KBM-7 (cell line): ENCODE measurements around the gene C17orf107.
A peak's percentile ranks its signal among the peaks of the same experiment; 100 is the strongest.
"Not testable (repeated sequence)": the region's sequence is repeated elsewhere in the genome, so short reads cannot be mapped to it uniquely, and the experiment has no call there.

Experiments used
- DNase-seq: peaks from one replicate; pipeline ENCODE4 v3.0.0-alpha.2; 2015
- in situ Hi-C: fragments of 300-500 bp; cut with MboI; formaldehyde crosslinking; loops from 2 replicates; pipeline ENCODE4 v1.14.3; 2020; ENCODE audit warnings: low sequenced_read_pairs, low pct_unique_long_range_greater_than_20kb, mixed read lengths

C17orf107 gene

DNA sequence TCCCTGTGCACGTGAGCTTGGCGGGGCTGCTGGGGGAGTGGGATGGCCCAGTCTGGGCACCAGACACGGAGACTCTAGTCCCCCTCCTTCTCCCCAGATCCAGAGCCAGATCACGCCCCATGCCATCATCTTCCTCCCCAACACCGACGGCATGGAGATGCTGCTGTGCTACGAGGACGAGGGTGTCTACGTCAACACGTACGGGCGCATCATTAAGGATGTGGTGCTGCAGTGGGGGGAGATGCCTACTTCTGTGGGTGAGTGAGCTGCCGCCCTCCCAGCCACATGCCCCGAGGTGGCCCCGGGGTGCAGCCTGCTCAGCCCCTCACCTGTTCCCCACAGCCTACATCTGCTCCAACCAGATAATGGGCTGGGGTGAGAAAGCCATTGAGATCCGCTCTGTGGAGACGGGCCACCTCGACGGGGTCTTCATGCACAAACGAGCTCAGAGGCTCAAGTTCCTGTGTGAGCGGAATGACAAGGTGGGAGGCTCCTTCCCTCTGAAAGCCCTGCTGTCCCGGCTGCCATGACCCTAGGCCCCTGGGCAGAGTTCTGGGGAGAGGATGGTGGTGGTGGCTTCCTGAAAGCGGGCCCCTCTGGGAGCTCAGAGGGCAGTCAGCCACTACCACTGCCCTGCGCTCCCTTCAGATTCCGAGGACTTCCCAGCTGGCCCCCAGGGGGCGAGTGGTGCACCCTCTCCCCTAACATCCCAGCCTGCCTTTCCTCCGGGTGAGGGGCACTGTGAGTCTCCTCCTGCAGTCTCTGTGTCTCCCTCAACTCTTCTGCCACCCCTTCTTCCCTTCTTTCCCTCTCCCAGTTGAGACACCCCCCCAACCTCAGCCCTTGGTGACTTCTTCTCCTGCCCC is 2.8 kb upstream of the C17orf107 start:
- in situ Hi-C loops, result loop anchor here (25.0 kb wide), 1 partner anchor 309 kb away; the partner anchor contains the start of gene SMTNL2
- DNase-seq, result no peak

- in situ Hi-C loops, result loop anchor here (25.0 kb wide), 1 partner anchor 310 kb away; the partner anchor contains the start of gene SMTNL2
- DNase-seq, result no peak
Measured at GRCh38 chr17:4897198-4897687, 2.1 kb upstream of the C17orf107 start.

- no peak for DNase-seq
- in situ Hi-C loops, result loop anchor here (25.0 kb wide), 1 partner anchor 310 kb away; the partner anchor contains the start of gene SMTNL2
Measured at GRCh38 chr17:4897785-4898184, 1.6 kb upstream of the C17orf107 start.

DNA sequence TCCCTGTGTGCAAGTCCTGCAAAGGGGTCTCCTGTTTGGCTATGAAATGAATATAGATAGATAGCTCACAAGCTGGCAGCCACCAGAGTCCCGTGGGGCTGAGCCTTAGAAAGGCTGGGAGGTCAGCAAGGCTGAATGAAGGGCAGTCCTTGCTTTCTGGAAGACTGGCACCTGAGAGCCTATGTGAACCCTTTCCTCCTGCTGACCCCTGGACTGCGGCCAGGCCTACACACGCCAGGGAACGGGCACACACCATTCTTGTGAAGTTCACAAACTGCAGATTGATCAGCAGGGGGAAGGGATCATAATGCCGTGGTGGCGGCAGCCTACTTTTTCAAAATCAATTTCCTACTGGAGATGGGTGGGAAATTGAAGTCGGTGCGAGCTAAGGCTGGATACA is 985 bp upstream of the C17orf107 start:
- no peak for DNase-seq
- in situ Hi-C loops, result loop anchor here (25.0 kb wide), 1 partner anchor 311 kb away; the partner anchor contains the start of gene SMTNL2

DNA sequence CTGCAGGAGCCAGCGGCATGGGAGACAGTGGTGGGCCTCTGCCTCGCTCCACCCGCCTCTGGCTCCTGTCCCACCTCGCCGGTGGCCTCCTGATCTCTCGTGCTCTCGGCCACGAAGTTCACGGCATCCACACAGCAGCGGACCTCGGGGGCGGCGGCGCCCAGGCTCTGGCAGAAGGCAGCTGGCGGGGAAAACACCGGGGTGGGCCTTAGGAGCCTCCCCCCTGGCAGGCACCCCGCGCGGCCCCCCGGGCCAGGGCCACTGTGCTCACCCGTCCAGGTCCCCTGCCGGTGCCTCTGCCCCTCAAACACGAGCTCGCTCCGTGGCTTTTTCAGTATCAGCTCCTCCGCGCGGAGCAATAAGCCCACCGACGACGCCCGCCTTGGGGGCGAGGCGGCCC is 409 bp upstream of the C17orf107 start:
- in situ Hi-C loops, result loop anchor here (25.0 kb wide), 1 partner anchor 312 kb away; the partner anchor contains the start of gene SMTNL2
- DNase-seq, result no peak

DNA sequence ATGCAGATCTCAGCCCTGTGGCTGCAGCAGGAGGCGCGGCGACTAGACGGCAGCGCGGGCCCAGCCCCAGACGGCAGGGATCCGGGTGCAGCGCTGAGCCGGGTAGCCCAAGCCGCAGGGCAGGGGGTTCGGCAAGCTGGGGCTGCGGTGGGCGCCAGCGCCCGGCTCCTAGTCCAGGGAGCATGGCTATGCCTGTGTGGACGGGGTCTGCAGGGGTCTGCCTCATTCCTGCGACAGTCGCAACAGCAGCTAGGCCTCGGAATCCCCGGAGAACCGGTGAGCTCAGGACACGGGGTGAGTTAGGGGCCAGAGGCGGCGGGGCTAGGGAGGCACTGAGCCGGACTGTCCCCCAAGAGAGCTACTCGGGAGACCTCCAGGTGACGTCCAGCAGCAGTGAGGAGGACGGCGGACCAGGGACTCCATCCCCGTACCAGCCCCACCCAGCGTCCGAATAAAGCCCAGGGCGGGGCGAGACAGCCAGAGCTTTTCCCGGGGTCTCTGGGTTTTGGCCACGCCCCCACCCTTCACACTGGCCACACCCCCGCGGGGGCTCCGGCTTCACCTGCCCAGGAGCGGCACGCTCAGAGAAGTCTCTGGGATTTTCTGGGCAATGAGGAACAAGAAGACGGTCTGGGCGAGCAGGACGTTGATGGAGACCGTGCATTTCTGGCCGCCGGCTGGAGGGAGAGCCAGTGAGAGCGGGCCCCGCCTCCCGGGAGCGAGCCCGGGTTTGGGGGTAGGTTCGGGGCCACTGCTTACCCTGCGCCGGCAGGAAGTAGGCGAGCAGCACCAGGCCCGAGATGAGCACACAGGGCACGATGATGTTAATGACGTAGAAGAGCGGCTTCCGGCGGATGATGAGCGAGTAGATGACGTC is 1.1 kb downstream of the C17orf107 start:
- in situ Hi-C loops, result no loop called here
- no peak for DNase-seq

GRCh38 chr17:4901108-4901647 is 1.8 kb downstream of the C17orf107 start:
- in situ Hi-C loops, result no loop called here

DNA sequence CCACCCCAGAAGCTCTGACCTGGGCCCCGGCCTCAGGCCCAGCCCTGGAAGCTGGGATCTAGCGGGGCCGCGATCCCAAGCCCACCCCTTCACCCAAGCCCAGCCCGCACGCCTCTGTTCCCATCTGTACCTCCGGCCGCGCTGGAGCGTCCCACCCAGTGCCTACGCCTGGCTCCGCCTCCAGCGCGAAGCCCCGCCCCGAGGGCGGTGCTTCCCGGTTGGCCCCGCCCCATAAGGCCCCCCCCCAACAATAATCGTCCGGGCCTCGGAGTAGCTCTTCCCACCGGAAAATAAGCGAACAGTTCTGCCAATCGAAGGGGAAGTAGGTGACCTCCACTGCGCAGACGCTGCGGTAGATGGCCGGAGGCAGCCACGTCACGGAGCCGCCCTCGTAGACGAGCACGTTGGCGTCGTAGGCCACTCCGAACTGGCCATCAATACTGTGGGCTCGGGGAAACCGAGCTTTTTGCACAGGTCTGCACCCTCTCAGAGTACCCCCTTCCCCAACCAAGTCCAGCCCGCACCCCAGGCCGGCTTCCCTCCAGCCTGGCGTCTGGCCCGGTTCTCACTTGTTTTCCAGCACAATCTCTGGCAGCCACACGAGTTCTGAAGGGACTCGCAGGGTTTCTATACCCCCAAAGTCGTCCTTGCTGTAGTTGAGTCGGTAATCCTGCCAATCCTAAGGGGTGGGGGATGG is 2.5 kb downstream of the C17orf107 start:
- in situ Hi-C loops, result no loop called here
- no peak for DNase-seq

More at GRCh38 chr17:4901108-4901647, 1.8 kb downstream of the C17orf107 start:
- DNase-seq, result no peak

DNA sequence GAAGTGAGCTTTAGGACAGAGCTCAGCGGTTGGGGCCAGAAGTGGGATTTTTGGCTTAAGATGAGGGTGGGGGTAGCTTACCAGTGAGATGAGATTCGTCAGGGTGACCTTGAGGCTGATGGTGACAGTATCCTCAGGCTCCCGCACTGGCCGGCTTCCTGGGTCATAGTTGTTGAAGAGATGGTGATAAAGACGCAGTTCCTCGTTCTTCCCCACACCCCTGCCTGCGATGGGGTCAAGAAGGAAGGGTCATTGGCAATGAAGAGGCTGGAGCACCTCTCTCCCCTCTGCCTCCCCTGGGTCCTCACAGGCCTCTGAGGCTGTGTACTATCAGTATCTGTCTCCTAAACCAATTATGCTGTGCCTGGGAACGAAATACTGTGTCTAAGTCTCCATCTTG is 3.2 kb downstream of the C17orf107 start:
- DNase-seq, result no peak
- in situ Hi-C loops, result no loop called here

DNA sequence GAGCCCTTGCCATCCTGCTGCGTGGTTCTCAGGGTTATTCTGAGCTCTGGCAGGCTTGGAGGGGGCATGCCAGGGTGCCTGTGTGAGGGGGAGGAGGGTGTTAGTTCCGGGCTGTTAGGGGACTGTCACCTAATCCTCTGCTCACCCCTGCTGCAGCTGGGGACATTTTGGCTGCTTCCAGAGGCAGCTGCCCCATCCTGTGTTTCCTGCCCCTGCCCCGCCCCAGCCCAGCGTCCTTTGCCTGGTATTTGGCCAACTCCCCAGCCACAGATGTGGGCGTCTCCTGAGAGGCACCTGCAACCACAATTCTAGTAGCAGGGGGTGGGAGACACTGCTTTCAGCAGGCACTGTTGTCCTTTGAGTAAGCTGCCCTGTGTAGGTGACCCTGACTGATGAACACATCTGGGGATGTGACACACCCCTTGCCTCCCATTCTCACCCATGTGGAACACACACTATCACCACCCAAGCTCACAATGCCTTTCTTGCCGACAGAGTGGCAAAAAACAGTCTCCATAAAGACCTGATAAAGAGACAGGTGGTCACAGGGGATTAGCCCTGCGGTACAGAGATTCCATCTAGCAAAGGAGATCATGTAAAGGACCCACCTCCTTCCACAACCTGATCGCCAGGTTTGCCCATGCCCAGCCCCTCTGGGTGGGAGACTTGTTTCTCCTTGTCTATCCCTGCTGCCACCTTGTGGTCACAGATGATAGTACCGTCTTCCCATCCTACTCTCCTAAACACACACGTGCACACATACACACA is 3.9 kb downstream of the C17orf107 start, which contains the start of gene CHRNE:
Gene CHRNE, minus strand, starts transcription at position 48 of the 768 bp plus-strand sequence. Its CDS starts 35 bp downstream, at position 13.
- peak; percentile 93 for DNase-seq
- in situ Hi-C loops, result no loop called here

GRCh38 chr17:4906642-4907041 is 7.3 kb downstream of the C17orf107 start:
- not testable (repeated sequence) for DNase-seq

DNA sequence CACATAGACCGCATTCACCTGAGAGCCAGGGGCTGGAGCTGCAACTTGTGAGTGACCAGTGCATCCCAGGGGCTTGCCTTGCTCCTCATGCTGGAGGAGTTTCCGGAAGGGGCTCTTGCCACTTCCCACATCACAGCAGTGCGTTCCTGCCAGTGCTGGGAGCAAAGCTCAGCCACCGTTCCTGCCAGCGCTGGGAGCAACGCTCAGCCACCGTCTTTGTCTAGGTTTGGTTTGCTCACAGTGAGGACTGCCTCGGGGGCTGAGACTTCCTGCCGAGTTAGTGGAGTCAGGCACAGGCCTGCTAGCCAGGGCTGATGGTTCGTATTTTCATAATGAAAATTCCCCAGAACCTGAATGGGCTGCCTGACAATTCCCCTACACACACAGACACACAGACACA is 9.0 kb downstream of the C17orf107 start:
- no peak for DNase-seq
- in situ Hi-C loops, result no loop called here

More at GRCh38 chr17:4906642-4907041, 7.3 kb downstream of the C17orf107 start:
- in situ Hi-C loops, result not testable (repeated sequence)

- peak; percentile 96 for DNase-seq
- in situ Hi-C loops, result no loop called here
Measured at GRCh38 chr17:4908711-4909496, 9.6 kb downstream of the C17orf107 start.

DNA sequence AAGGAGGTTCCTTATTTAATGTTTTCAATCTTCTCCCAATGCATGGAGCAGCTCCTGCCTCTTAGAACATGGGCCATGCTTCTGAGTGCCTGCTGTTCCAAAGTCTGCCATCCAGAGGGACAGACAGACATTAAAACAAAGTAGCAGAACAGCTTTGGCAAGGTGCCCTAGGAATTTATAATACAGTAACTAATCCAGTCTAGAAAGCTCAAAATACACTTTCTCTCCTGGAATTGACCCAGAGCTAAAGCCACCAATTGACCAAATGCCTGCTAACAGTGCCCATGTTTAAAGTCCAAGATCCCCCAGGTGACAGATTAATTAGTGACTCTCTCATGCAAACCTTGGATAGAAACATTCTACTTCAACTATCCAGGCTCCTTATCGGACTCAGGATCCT is 14.7 kb downstream of the C17orf107 start:
- no peak for DNase-seq
- in situ Hi-C loops, result no loop called here

DNA sequence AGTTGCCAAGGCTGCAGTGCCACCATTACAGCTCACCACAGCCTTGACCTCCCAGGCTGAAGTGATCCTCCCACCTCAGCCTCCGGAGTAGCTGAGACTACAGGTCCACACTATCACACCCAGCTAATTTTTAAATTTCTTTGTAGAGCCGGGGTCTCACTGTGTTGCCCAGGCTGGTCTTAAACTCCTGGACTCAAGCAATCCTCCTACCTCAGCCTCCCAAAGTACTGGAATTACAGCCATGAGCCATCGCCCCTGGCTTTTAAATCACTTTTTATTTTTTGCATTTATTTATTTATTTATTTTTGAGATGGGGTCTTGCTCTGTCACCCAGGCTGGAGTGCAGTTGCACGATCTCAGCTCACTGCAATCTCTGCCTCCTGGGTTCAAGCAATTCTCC is 15.2 kb downstream of the C17orf107 start:
- DNase-seq, in situ Hi-C loops: not testable (repeated sequence)

- in situ Hi-C loops, result no loop called here
- no peak for DNase-seq
Measured at GRCh38 chr17:4919511-4920047, 20.2 kb downstream of the C17orf107 start.
